ENCODE measurements around the gene POC1B. TPM values are rescaled to one million over a fixed set of nuclear protein-coding genes. Genes with fewer than 3 reads are reported as not detected.

Gene POC1B
- 28.1 TPM for polyA plus RNA-seq (2013)

DNA sequence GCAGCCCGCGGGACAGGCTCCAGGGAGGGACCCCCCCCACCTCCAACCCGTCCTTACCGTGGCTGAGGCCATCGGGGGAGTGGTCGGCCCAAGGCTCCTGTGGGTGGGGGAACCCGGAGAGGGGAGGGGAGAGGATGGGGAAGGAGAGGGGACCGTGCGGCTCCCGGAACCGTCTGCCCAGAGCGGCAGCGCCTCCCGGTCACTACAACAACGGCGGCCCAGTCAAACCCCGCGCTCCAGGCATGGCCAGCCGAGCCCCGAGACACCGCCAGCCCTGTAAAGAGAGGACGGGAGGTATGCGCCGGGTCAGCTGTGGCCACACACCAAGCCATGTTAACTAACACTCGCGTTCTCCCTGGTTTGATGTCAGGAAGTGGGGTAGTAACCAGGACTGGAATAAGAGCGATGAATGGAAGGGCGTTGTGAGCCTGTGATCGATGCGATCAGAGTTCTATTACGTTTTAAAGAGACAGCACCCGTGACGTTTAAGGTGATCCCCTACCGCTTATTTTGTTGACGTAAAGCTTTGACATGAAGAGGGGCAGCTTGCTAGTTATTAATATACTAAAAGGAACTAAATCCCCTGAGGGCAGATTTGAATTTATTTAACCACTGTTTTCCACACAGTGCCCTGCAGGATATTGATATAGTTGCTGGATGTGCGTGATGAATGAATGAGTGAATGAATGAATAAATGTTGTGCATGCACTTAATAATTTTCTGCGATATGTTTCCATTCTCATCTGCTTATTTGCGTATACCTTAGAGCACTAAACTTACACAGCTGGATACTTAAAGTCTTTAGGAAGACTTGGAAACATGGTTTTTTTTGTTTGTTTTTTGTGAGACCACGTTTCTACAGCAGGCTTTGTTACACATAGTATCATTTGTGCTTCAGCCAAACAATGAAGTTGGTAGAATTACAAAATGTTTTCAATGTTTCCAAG is at the start of gene POC1B:
Gene POC1B (minus strand): TSS at position 224 of the 947 bp plus-strand sequence. CDS start 152 bp downstream, at position 72.
- CTCF ChIA-PET: interaction anchor here (0.9 to 5.2 kb wide), 15 partner anchors 12 to 727 kb away, joined by 3 to 33 read pairs (median 4); no protein-coding TSS in a partner anchor
- Histone ChIP-seq H3K27me3 (replicated peaks in 2 of 5; ENCODE audit: control insufficient read depth in 4 of 5, insufficient read depth in 5 of 5, low read length in 4 of 5) (no peaks in the 10 kb centered on the region), H3K9me3 (ENCODE audit: control extremely low read depth in 1 of 5, control insufficient read depth in 4 of 5, insufficient read depth in 2 of 5, low read depth in 1 of 5, low read length in 4 of 5) (no peaks in the 10 kb centered on the region), H3K27ac (ENCODE audit: insufficient read depth in 1 of 2, low read depth in 1 of 2, low read length in 2 of 2, poor library complexity in 1 of 2, severe bottlenecking in 2 of 2) (peak within 1 kb of the TSS; percentile 77 to 87), H3K4me3 (ENCODE audit: control insufficient read depth in 1 of 7, extremely low read depth in 1 of 7, insufficient read depth in 4 of 7, low read depth in 2 of 7, low read length in 6 of 7) (peak within 1 kb of the TSS; percentile 79 to 96 (median 94)), H3K4me1 (ENCODE audit: control extremely low read depth in 1 of 4, control insufficient read depth in 4 of 4, insufficient read depth in 4 of 4, low read length in 3 of 4) (peaks cover 20 to 55% (median 38%) of the 10 kb centered on the region in 4 experiments), H3K36me3 (ENCODE audit: control insufficient read depth in 4 of 4, insufficient read depth in 4 of 4, low read length in 3 of 4) (peaks cover 0 to 17% (median 3%) of the 10 kb centered on the region in 4 experiments)
- WGBS (ENCODE audit: insufficient coverage): 0% methylated on average over 24 of the region's 39 CpGs
- POLR2A ChIA-PET: no interaction called here
- DNase-seq: peak; percentile 83 to 91 (median 83)

DNA sequence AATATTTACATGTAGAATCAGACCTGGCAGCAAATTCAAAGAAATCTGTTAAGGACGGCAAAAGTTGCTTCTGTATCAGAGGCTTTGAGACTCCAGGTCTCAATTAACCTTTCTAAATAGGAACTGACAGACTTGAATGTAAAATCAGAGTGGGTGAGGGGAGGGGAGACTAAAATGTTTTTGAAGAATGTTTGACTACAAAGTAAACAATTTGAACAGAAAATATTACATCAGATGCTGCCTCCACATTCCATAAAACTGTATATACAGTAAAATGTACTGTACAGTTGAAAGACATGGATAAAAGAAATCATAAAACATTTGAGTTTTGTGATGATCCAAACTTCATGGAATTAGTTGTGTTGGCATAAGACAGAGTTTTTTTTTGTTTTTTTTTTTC is 49.5 kb upstream of the POC1B start:
- CTCF ChIA-PET: no interaction called here
- peaks cover 4 to 12% (median 9%) of the 10 kb centered on the region in 4 experiments for H3K4me1 ChIP-seq (ENCODE audit: control extremely low read depth in 1 of 4, control insufficient read depth in 4 of 4, insufficient read depth in 4 of 4, low read length in 3 of 4)
- no peaks in the 10 kb centered on the region for H3K9me3 ChIP-seq (ENCODE audit: control extremely low read depth in 1 of 5, control insufficient read depth in 4 of 5, insufficient read depth in 2 of 5, low read depth in 1 of 5, low read length in 4 of 5)
- H3K27me3 ChIP-seq (replicated peaks in 2 of 5; ENCODE audit: control insufficient read depth in 4 of 5, insufficient read depth in 5 of 5, low read length in 4 of 5): no peaks in the 10 kb centered on the region
- no peak overlapping the region for H3K27ac ChIP-seq (ENCODE audit: insufficient read depth in 1 of 2, low read depth in 1 of 2, low read length in 2 of 2, poor library complexity in 1 of 2, severe bottlenecking in 2 of 2)
- DNase-seq: no peak
- POLR2A ChIA-PET: no interaction called here
- no peak overlapping the region for H3K4me3 ChIP-seq (ENCODE audit: control insufficient read depth in 1 of 7, extremely low read depth in 1 of 7, insufficient read depth in 4 of 7, low read depth in 2 of 7, low read length in 6 of 7)
- no peaks in the 10 kb centered on the region for H3K36me3 ChIP-seq (ENCODE audit: control insufficient read depth in 4 of 4, insufficient read depth in 4 of 4, low read length in 3 of 4)
- WGBS (ENCODE audit: insufficient coverage): no CpG with 5 or more reads among the region's 1 CpG

DNA sequence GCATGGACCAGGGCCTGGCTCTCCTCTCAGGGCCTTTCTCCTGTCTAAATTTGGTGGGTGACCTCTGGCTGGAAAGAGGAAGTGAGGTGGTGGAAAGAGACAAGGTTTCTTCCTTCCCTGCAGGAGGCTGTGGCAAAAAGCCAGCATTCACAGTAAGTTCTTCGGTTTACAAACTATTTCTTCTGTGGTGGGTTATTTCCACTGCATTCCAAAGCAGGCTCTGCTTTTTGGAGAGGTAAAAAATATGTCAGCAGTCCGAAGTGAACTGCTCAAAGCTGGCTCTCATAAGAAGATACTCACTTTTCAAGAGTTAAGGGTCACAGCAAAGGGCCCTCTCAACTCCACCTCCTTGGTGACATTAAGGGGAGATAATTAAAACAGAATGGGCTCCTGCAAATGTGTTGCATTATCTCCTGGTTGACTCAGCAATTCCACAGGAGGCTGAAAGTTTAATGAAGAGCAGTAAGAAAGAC is 48.9 kb upstream of the POC1B start:
- Histone ChIP-seq H3K4me1 (ENCODE audit: control extremely low read depth in 1 of 4, control insufficient read depth in 4 of 4, insufficient read depth in 4 of 4, low read length in 3 of 4) (peaks cover 4 to 12% (median 9%) of the 10 kb centered on the region in 4 experiments), H3K27ac (ENCODE audit: insufficient read depth in 1 of 2, low read depth in 1 of 2, low read length in 2 of 2, poor library complexity in 1 of 2, severe bottlenecking in 2 of 2) (peak overlapping the region in 1 of 2 experiments; percentile 51), H3K27me3 (replicated peaks in 2 of 5; ENCODE audit: control insufficient read depth in 4 of 5, insufficient read depth in 5 of 5, low read length in 4 of 5) (no peaks in the 10 kb centered on the region), H3K9me3 (ENCODE audit: control extremely low read depth in 1 of 5, control insufficient read depth in 4 of 5, insufficient read depth in 2 of 5, low read depth in 1 of 5, low read length in 4 of 5) (no peaks in the 10 kb centered on the region), H3K36me3 (ENCODE audit: control insufficient read depth in 4 of 4, insufficient read depth in 4 of 4, low read length in 3 of 4) (no peaks in the 10 kb centered on the region), H3K4me3 (ENCODE audit: control insufficient read depth in 1 of 7, extremely low read depth in 1 of 7, insufficient read depth in 4 of 7, low read depth in 2 of 7, low read length in 6 of 7) (peak overlapping the region in 1 of 7 experiments; percentile 0)
- POLR2A ChIA-PET: no interaction called here
- 0% methylated on average over 2 of the region's 2 CpGs for WGBS (ENCODE audit: insufficient coverage)
- CTCF ChIA-PET: interaction anchor here (0.6 kb wide), 1 partner anchor 11 kb away, joined by 3 read pairs; no protein-coding TSS in a partner anchor
- DNase-seq: peak; percentile 36 to 78 (median 74)

DNA sequence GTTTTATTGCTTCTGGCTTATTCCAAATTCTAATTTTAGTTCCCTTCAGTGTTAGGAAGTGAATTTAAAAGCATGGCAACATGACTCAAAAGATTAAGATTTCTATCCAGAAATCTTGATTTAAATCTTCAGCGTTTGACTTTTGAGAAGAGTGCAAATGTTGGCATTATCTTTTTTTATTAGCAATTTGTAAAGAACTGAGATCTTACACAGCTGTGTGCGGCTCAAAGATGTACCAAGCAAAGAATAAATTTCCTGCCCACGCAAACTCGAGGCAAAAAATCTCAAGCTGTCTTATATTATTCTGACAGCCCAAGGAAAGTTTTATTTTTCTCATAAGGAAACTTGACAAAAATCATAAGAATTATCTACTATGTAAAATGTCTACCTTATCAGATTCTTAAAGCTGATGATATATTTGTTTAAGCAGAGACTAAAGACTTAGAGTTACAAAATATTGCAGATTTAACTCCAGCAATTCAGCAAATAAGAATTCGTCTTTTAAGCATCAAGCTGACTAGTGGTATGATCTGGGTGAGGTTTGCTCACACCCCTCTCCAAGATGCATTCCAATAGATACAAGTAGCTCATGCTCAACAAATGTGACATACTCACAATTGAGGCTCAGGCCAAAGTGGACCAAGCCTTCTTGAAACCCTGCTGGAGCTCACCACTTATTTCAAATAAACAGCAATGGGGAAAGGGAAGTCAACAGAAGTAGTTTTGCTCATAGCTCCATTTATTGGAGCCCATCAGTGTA is 47.4 kb upstream of the POC1B start:
- Histone ChIP-seq H3K4me3 (ENCODE audit: control insufficient read depth in 1 of 7, extremely low read depth in 1 of 7, insufficient read depth in 4 of 7, low read depth in 2 of 7, low read length in 6 of 7) (no peak overlapping the region), H3K9me3 (ENCODE audit: control extremely low read depth in 1 of 5, control insufficient read depth in 4 of 5, insufficient read depth in 2 of 5, low read depth in 1 of 5, low read length in 4 of 5) (no peaks in the 10 kb centered on the region), H3K27ac (ENCODE audit: insufficient read depth in 1 of 2, low read depth in 1 of 2, low read length in 2 of 2, poor library complexity in 1 of 2, severe bottlenecking in 2 of 2) (no peak overlapping the region), H3K4me1 (ENCODE audit: control extremely low read depth in 1 of 4, control insufficient read depth in 4 of 4, insufficient read depth in 4 of 4, low read length in 3 of 4) (peaks cover 4 to 12% (median 9%) of the 10 kb centered on the region in 4 experiments), H3K36me3 (ENCODE audit: control insufficient read depth in 4 of 4, insufficient read depth in 4 of 4, low read length in 3 of 4) (no peaks in the 10 kb centered on the region), H3K27me3 (replicated peaks in 2 of 5; ENCODE audit: control insufficient read depth in 4 of 5, insufficient read depth in 5 of 5, low read length in 4 of 5) (no peaks in the 10 kb centered on the region)
- ChIA-PET POLR2A (no interaction called here), CTCF (no interaction called here)
- WGBS (ENCODE audit: insufficient coverage): 93% methylated on average over 3 of the region's 5 CpGs
- DNase-seq: no peak

DNA sequence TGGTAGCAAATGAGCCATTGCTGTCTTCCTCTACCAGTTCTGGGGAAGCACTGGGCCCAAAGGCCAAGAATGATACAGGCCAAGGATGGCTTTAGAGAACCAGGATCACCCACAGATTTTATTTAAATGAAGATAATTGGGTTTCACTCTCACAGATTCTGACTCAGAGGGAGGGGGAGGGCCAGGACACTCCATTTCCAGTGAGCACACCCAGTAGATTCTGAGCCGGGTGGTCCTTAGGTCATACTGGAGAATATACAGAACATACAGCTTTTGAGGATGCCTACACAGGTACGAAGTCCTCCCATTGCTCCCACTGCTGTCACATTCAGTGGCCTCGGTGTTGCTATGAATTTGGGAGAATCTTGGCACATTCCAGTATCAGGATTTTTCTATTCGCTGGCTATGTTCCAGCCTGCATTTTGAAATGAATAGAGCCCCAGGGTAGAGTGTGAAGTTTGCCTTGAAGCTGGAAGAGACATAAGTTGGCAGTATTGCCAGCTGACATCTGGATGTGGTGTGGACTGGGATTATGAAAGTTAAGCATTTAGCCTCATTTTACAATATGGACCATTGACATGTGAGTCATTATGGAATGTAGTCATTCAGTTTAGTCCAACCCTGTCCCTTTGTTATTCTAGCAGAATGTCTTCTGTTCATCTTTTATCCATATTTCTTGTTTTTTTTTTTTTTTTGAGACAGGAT is 45.8 kb upstream of the POC1B start:
- H3K9me3 ChIP-seq (ENCODE audit: control extremely low read depth in 1 of 5, control insufficient read depth in 4 of 5, insufficient read depth in 2 of 5, low read depth in 1 of 5, low read length in 4 of 5): no peaks in the 10 kb centered on the region
- DNase-seq: no peak
- ChIA-PET POLR2A (no interaction called here), CTCF (no interaction called here)
- peaks cover 4 to 12% (median 9%) of the 10 kb centered on the region in 4 experiments for H3K4me1 ChIP-seq (ENCODE audit: control extremely low read depth in 1 of 4, control insufficient read depth in 4 of 4, insufficient read depth in 4 of 4, low read length in 3 of 4)
- H3K27me3 ChIP-seq (replicated peaks in 2 of 5; ENCODE audit: control insufficient read depth in 4 of 5, insufficient read depth in 5 of 5, low read length in 4 of 5): no peaks in the 10 kb centered on the region
- H3K36me3 ChIP-seq (ENCODE audit: control insufficient read depth in 4 of 4, insufficient read depth in 4 of 4, low read length in 3 of 4): no peaks in the 10 kb centered on the region
- no peak overlapping the region for H3K4me3 ChIP-seq (ENCODE audit: control insufficient read depth in 1 of 7, extremely low read depth in 1 of 7, insufficient read depth in 4 of 7, low read depth in 2 of 7, low read length in 6 of 7)
- 100% methylated on average over 4 of the region's 4 CpGs for WGBS (ENCODE audit: insufficient coverage)
- no peak overlapping the region for H3K27ac ChIP-seq (ENCODE audit: insufficient read depth in 1 of 2, low read depth in 1 of 2, low read length in 2 of 2, poor library complexity in 1 of 2, severe bottlenecking in 2 of 2)

DNA sequence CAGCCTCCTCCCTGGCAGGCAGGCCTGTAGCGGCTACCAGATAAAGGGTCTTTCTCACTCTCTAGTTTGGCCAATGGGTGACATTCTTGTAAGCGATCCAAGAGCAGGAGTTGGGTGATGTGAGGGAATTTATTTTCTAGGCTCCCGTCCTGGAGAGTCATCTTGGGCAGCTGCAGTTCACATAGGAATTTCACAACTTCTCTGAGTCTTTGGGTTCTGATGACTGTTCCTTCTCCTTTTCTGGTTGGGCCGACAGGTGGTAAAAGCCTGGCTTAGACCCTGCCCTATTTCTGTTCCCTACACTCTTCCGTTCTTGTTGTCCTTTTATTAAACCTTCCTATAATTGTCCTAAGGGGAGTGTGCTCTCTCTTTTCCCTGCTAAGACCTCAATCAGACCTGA is 42.6 kb upstream of the POC1B start:
- POLR2A ChIA-PET: no interaction called here
- WGBS (ENCODE audit: insufficient coverage): 94% methylated on average over 2 of the region's 5 CpGs
- Histone ChIP-seq H3K36me3 (ENCODE audit: control insufficient read depth in 4 of 4, insufficient read depth in 4 of 4, low read length in 3 of 4) (no peaks in the 10 kb centered on the region), H3K27ac (ENCODE audit: insufficient read depth in 1 of 2, low read depth in 1 of 2, low read length in 2 of 2, poor library complexity in 1 of 2, severe bottlenecking in 2 of 2) (no peak overlapping the region), H3K9me3 (ENCODE audit: control extremely low read depth in 1 of 5, control insufficient read depth in 4 of 5, insufficient read depth in 2 of 5, low read depth in 1 of 5, low read length in 4 of 5) (no peaks in the 10 kb centered on the region), H3K4me1 (ENCODE audit: control extremely low read depth in 1 of 4, control insufficient read depth in 4 of 4, insufficient read depth in 4 of 4, low read length in 3 of 4) (no peaks in the 10 kb centered on the region), H3K27me3 (replicated peaks in 2 of 5; ENCODE audit: control insufficient read depth in 4 of 5, insufficient read depth in 5 of 5, low read length in 4 of 5) (no peaks in the 10 kb centered on the region), H3K4me3 (ENCODE audit: control insufficient read depth in 1 of 7, extremely low read depth in 1 of 7, insufficient read depth in 4 of 7, low read depth in 2 of 7, low read length in 6 of 7) (no peak overlapping the region)
- no peak for DNase-seq
- CTCF ChIA-PET: no interaction called here

Data from common myeloid progenitor, CD34-positive (primary cell).